Hepatocyte (in vitro differentiated cells): Measurements from ENCODE around the gene ERICH2. TPM values are rescaled to one million over a fixed set of nuclear protein-coding genes. Genes with fewer than 3 reads are reported as not detected.

Experiments used
- DNase-seq: peaks from one replicate; pipeline ENCODE4 v3.0.0-alpha.2; 2016; ENCODE audit warnings: low spot score
- H2AFZ ChIP-seq: fragments of 200-600 bp; sonication (generic); 2 replicates; pipeline ENCODE4 v1.6.0; 2016; ENCODE audit warnings: antibody characterized with exemption, mild to moderate bottlenecking
- H3K27ac ChIP-seq: fragments of 200-600 bp; sonication (generic); 2 replicates; pipeline ENCODE4 v1.5.1; 2016; ENCODE audit warnings: mild to moderate bottlenecking
- H3K27me3 ChIP-seq: fragments of 200-600 bp; sonication (generic); 2 replicates; pipeline ENCODE4 v1.6.1; 2016
- H3K36me3 ChIP-seq: fragments of 200-600 bp; sonication (generic); replicated peaks from 2 replicates; pipeline ENCODE4 v1.5.1; 2016; ENCODE audit warnings: low read depth; ENCODE audit not compliant: insufficient read depth
- H3K4me1 ChIP-seq: fragments of 200-600 bp; sonication (generic); 2 replicates; pipeline ENCODE4 v1.5.1; 2016; ENCODE audit warnings: mild to moderate bottlenecking, moderate library complexity; ENCODE audit not compliant: insufficient read depth
- H3K4me2 ChIP-seq: fragments of 200-600 bp; sonication (generic); 2 replicates; pipeline ENCODE4 v1.6.0; 2016
- H3K4me3 ChIP-seq: fragments of 200-600 bp; sonication (generic); 2 replicates; pipeline ENCODE4 v1.5.1; 2016; ENCODE audit warnings: mild to moderate bottlenecking
- H3K79me2 ChIP-seq: fragments of 200-600 bp; sonication (generic); 2 replicates; pipeline ENCODE4 v1.6.0; 2017; ENCODE audit warnings: mild to moderate bottlenecking
- H3K9me2 ChIP-seq: fragments of 200-600 bp; sonication (generic); replicated peaks from 2 replicates; pipeline ENCODE4 v1.6.0; 2017; ENCODE audit warnings: mild to moderate bottlenecking; ENCODE audit not compliant: insufficient read depth
- H3K9me3 ChIP-seq: fragments of 200-600 bp; sonication (generic); 2 replicates; pipeline ENCODE4 v1.5.1; 2016; ENCODE audit warnings: low read depth, mild to moderate bottlenecking
- H4K20me1 ChIP-seq: fragments of 200-600 bp; sonication (generic); 2 replicates; pipeline ENCODE4 v1.6.0; 2016; ENCODE audit warnings: mild to moderate bottlenecking; ENCODE audit not compliant: insufficient read depth, poor library complexity, severe bottlenecking
- CTCF ChIP-seq: fragments of 200-600 bp; sonication (generic); IDR thresholded peaks from 2 replicates; pipeline ENCODE4 v1.5.1; 2016; ENCODE audit warnings: antibody characterized with exemption, mild to moderate bottlenecking; ENCODE audit not compliant: poor library complexity
- EZH2 ChIP-seq: fragments of 200-600 bp; sonication (generic); IDR thresholded peaks from 2 replicates; pipeline ENCODE4 v1.6.1; 2016; ENCODE audit warnings: antibody characterized with exemption, mild to moderate bottlenecking, borderline replicate concordance
- EZH2phosphoT487 ChIP-seq: fragments of 200-600 bp; sonication (generic); IDR thresholded peaks from one replicate; pipeline ENCODE4 v1.6.1; 2018; ENCODE audit warnings: antibody characterized with exemption, mild to moderate bottlenecking, low read depth, moderate library complexity; ENCODE audit not compliant: unreplicated experiment, severe bottlenecking
- WGBS: methylation state at CpG from one replicate; pipeline ENCODE4 v1.1.6; 2016; ENCODE audit warnings: low lambda C conversion rate; ENCODE audit errors: missing lambda C conversion rate; 5-methylcytosine and 5-hydroxymethylcytosine counted together
- polyA plus RNA-seq: library from polyadenylated mRNA; unstranded; fragments of >200 nt; fragmentation: Nextera tagmentation; extraction: Ambion mirVana; gene quantifications from 2 replicates; pipeline ENCODE4 v1.2.1, GENCODE V29; 2016
- total RNA-seq: library from RNA; depleted of rRNA; stranded (reverse); fragments of >200 nt; gene quantifications from 2 replicates; pipeline ENCODE4 v1.2.3, GENCODE V29; 2014

The ERICH2 gene
- total and polyA plus RNA-seq, 2 experiments from 2014 or later: 1.9 TPM; not detected in 1

GRCh38 chr2:170743530-170744239, 26.5 kb upstream of the ERICH2 start:
- TF ChIP-seq EZH2 (no peak), CTCF (no peak), EZH2phosphoT487 (no peak)
- Histone ChIP-seq H3K27me3 (no peaks in the 10 kb centered on the region), H3K4me1 (no peaks in the 10 kb centered on the region), H3K4me3 (no peak overlapping the region), H3K4me2 (peak overlapping the region; percentile 49), H3K36me3 (no peaks in the 10 kb centered on the region), H3K9me2 (no peaks in the 10 kb centered on the region), H2AFZ (no peak overlapping the region), H4K20me1 (no peaks in the 10 kb centered on the region), H3K9me3 (no peaks in the 10 kb centered on the region), H3K27ac (peak overlapping the region; percentile 74), H3K79me2 (no peaks in the 10 kb centered on the region)
- 51% methylated on average over 8 of the region's 8 CpGs for WGBS
- DNase-seq: peak; percentile 63

GRCh38 chr2:170744248-170745002, 25.8 kb upstream of the ERICH2 start:
- no peaks in the 10 kb centered on the region for H3K9me3 ChIP-seq
- H3K4me3 ChIP-seq: no peak overlapping the region
- no peaks in the 10 kb centered on the region for H4K20me1 ChIP-seq
- TF ChIP-seq CTCF: no peak
- TF ChIP-seq EZH2: no peak
- TF ChIP-seq EZH2phosphoT487: no peak
- H3K27me3 ChIP-seq: no peaks in the 10 kb centered on the region
- WGBS: 79% methylated on average over 14 of the region's 14 CpGs
- peak overlapping the region; percentile 74 for H3K27ac ChIP-seq
- H3K79me2 ChIP-seq: no peaks in the 10 kb centered on the region
- no peaks in the 10 kb centered on the region for H3K4me1 ChIP-seq
- H3K36me3 ChIP-seq: no peaks in the 10 kb centered on the region
- peak overlapping the region; percentile 49 for H3K4me2 ChIP-seq
- peak; percentile 51 for DNase-seq
- H2AFZ ChIP-seq: no peak overlapping the region
- H3K9me2 ChIP-seq: no peaks in the 10 kb centered on the region

- H2AFZ ChIP-seq: no peak overlapping the region
- WGBS: 52% methylated on average over 6 of the region's 6 CpGs
- H3K79me2 ChIP-seq: no peaks in the 10 kb centered on the region
- DNase-seq: no peak
- H3K36me3 ChIP-seq: no peaks in the 10 kb centered on the region
- no peak overlapping the region for H3K27ac ChIP-seq
- H3K4me1 ChIP-seq: no peaks in the 10 kb centered on the region
- TF ChIP-seq EZH2phosphoT487: no peak
- no peak for TF ChIP-seq CTCF
- no peak for TF ChIP-seq EZH2
- no peaks in the 10 kb centered on the region for H3K9me2 ChIP-seq
- no peak overlapping the region for H3K4me3 ChIP-seq
- H3K4me2 ChIP-seq: no peak overlapping the region
- H3K27me3 ChIP-seq: no peaks in the 10 kb centered on the region
- no peaks in the 10 kb centered on the region for H4K20me1 ChIP-seq
- H3K9me3 ChIP-seq: no peaks in the 10 kb centered on the region
These were observed 24.9 kb upstream of the ERICH2 start for GRCh38 chr2:170745305-170745704.
